HEK293T (cell line): ENCODE data around the gene SELENOF.

Experiments
- ARNT ChIP-seq: fragments of 450-650 bp; IDR thresholded peaks from 2 replicates; pipeline ENCODE4 v1.6.1; 2017; ENCODE audit warnings: mild to moderate bottlenecking
- BHLHE40 ChIP-seq: fragments of 450-650 bp; IDR thresholded peaks from 2 replicates; pipeline ENCODE4 v1.6.1; 2016; ENCODE audit warnings: mild to moderate bottlenecking, moderate library complexity, borderline replicate concordance
- CTBP1 ChIP-seq: fragments of 450-650 bp; IDR thresholded peaks from 2 replicates; pipeline ENCODE4 v1.6.1; 2016; ENCODE audit warnings: borderline replicate concordance
- FOXA1 ChIP-seq: fragments of 450-650 bp; IDR thresholded peaks from 2 replicates; pipeline ENCODE4 v1.6.1; 2016; ENCODE audit warnings: mild to moderate bottlenecking
- FOXK2 ChIP-seq: fragments of 450-650 bp; IDR thresholded peaks from 2 replicates; pipeline ENCODE4 v1.6.1; 2016; ENCODE audit warnings: mild to moderate bottlenecking
- FOXM1 ChIP-seq: fragments of 450-650 bp; IDR thresholded peaks from 2 replicates; pipeline ENCODE4 v1.6.1; 2017; ENCODE audit warnings: mild to moderate bottlenecking, borderline replicate concordance
- HDGF ChIP-seq: fragments of 450-650 bp; IDR thresholded peaks from 2 replicates; pipeline ENCODE4 v1.6.1; 2017; ENCODE audit warnings: antibody characterized with exemption, borderline replicate concordance
- L3MBTL2 ChIP-seq: fragments of 450-650 bp; conservative IDR thresholded peaks from 2 replicates; pipeline ENCODE4 v1.6.1; 2016; ENCODE audit warnings: mild to moderate bottlenecking
- LEF1 ChIP-seq: fragments of 450-650 bp; IDR thresholded peaks from 2 replicates; pipeline ENCODE4 v1.6.1; 2017; ENCODE audit warnings: mild to moderate bottlenecking, borderline replicate concordance
- SP1 ChIP-seq: fragments of 450-650 bp; IDR thresholded peaks from 2 replicates; pipeline ENCODE4 v1.6.1; 2017
- SUZ12 ChIP-seq: fragments of 450-650 bp; IDR thresholded peaks from 2 replicates; pipeline ENCODE4 v1.6.1; 2016; ENCODE audit warnings: mild to moderate bottlenecking
- TARDBP ChIP-seq: fragments of 450-650 bp; IDR thresholded peaks from 2 replicates; pipeline ENCODE4 v1.6.1; 2016
- TF ChIP-seq, protein P1 (sequence below): fragments of 450-650 bp; IDR thresholded peaks from 2 replicates; pipeline ENCODE4 v1.6.1; 2016

DNA sequence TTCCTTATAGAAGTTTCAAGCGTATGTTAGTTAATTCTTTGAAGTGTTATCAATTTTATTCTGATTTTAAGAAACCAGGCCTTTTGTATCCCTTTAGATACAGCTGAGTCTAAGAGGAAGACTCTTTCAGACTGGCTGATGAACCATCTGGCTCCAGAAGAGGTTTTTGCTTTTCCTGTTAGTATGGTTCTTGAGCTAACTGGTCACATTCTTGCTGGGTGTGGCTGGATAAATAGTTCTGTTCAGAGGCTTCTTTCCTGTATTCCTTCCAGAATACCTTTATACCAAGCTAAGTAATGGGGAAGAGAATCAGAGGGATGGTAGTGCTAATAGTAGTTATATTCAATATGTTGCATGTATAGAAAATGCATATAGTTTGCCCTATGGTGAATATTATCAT lies 13.0 kb upstream of the SELENOF start:
- TF ChIP-seq HDGF (no peak), FOXM1 (no peak), L3MBTL2 (no peak), CTBP1 (no peak), BHLHE40 (no peak), LEF1 (no peak), FOXK2 (no peak), FOXA1 (no peak), SUZ12 (no peak), TARDBP (no peak), SP1 (no peak), ARNT (no peak)
- TF ChIP-seq, protein P1, sequence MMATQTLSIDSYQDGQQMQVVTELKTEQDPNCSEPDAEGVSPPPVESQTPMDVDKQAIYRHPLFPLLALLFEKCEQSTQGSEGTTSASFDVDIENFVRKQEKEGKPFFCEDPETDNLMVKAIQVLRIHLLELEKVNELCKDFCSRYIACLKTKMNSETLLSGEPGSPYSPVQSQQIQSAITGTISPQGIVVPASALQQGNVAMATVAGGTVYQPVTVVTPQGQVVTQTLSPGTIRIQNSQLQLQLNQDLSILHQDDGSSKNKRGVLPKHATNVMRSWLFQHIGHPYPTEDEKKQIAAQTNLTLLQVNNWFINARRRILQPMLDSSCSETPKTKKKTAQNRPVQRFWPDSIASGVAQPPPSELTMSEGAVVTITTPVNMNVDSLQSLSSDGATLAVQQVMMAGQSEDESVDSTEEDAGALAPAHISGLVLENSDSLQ = no peak
